Lung (tissue), 12 donors: ENCODE results near the gene PCSK6. TPM values are rescaled to one million over a fixed set of nuclear protein-coding genes. Genes with fewer than 3 reads are reported as not detected.

Source experiments
- ATAC-seq: fragments of 200-7000 bp; cut with Tn5 transposase; one replicate; pipeline ENCODE4 v1.9.1; 2020; ENCODE audit warnings: moderate number of reproducible peaks; ENCODE audit not compliant: insufficient read depth, low FRiP score
- DNase-seq, 3 donors: peaks; one replicate each; pipeline ENCODE4 v3.0.0-alpha.2; 2013 to 2017
- H3K27ac ChIP-seq, 2 donors: one replicate each; pipeline ENCODE4 v1.5.1; 2013; ENCODE audit warnings: mild to moderate bottlenecking in 2 of 2, moderate library complexity in 2 of 2, control low read depth in 1 of 2, inconsistent platforms in 1 of 2, low read depth in 1 of 2, low read length in 1 of 2
- H3K27me3 ChIP-seq, 3 donors: one replicate each; pipeline ENCODE4 v1.5.1; 2013; ENCODE audit warnings: low read length in 2 of 3; ENCODE audit not compliant: control insufficient read depth in 3 of 3, insufficient read depth in 3 of 3
- H3K36me3 ChIP-seq, 4 donors: one replicate each; pipeline ENCODE4 v1.5.1; 2013; ENCODE audit warnings: low read length in 4 of 4, mild to moderate bottlenecking in 1 of 4, moderate library complexity in 1 of 4; ENCODE audit not compliant: control insufficient read depth in 4 of 4, insufficient read depth in 4 of 4
- H3K4me1 ChIP-seq, 5 donors: one replicate each; pipeline ENCODE4 v1.5.1; 2013; ENCODE audit warnings: low read length in 5 of 5, mild to moderate bottlenecking in 2 of 5, moderate library complexity in 1 of 5; ENCODE audit not compliant: control insufficient read depth in 5 of 5, insufficient read depth in 5 of 5
- H3K4me3 ChIP-seq: one replicate; pipeline ENCODE4 v1.5.1; 2013; ENCODE audit warnings: mild to moderate bottlenecking, control low read depth, moderate library complexity
- H3K9ac ChIP-seq, 2 donors: one replicate each; pipeline ENCODE4 v1.5.1; 2013; ENCODE audit warnings: low read length in 2 of 2, control low read depth in 1 of 2; ENCODE audit not compliant: insufficient read depth in 1 of 2
- H3K9me3 ChIP-seq, 4 donors: one replicate each; pipeline ENCODE4 v1.5.1; 2013; ENCODE audit warnings: low read length in 3 of 4, mild to moderate bottlenecking in 1 of 4, moderate library complexity in 1 of 4; ENCODE audit not compliant: control insufficient read depth in 4 of 4, insufficient read depth in 3 of 4
- CTCF ChIP-seq: IDR thresholded peaks from 2 replicates; pipeline ENCODE4 v1.5.1; 2012; ENCODE audit warnings: mild to moderate bottlenecking; ENCODE audit errors: control extremely low read depth, extremely low read depth
- WGBS, 2 donors: extraction: QIAGEN DNeasy Blood & Tissue Kit; methylation state at CpG; one replicate each; pipeline ENCODE4 v1.1.7; 2013; 5-methylcytosine and 5-hydroxymethylcytosine counted together
- polyA plus RNA-seq, 2 donors: library from polyadenylated mRNA; stranded (reverse); fragments of 200-250 nt; gene quantifications; one replicate each; pipeline ENCODE4 v1.2.1, GENCODE V29; 2013
- total RNA-seq, 2 donors: library from RNA; depleted of rRNA in 1 of 2; stranded (reverse); fragments of >200 nt in 1 of 2; gene quantifications; one replicate each; pipeline ENCODE4 v1.2.1, GENCODE V29; 2014 to 2021
- donor health status: control.
- donor health status: control.
- donor health status: Bipolar disorder and iron deficiency.
- donor health status: healthy.
- donor health status: DM: yes; HTN: yes; CAD: no.

PCSK6 gene
- total and polyA plus RNA-seq, 4 donors: 4.6 to 41.0 (median 8.4) TPM

- 82 to 86% methylated on average over 14 of the region's 14 CpGs for WGBS, 2 donors
- no peak for TF ChIP-seq CTCF
- no peak for ATAC-seq
- H3K27me3 ChIP-seq: no peaks in the 10 kb centered on the region
- H3K4me3 ChIP-seq: no peak overlapping the region
- no peak overlapping the region for H3K9ac ChIP-seq
- peaks cover 0 to 21% (median 7%) of the 10 kb centered on the region in 5 donors for H3K4me1 ChIP-seq
- no peak overlapping the region for H3K27ac ChIP-seq
- H3K9me3 ChIP-seq: no peaks in the 10 kb centered on the region
- no peaks in the 10 kb centered on the region for H3K36me3 ChIP-seq
- no peak for DNase-seq
These were observed 9.4 kb upstream of the PCSK6 start for GRCh38 chr15:101498717-101499480.

GRCh38 chr15:101498076-101498716 lies 8.7 kb upstream of the PCSK6 start:
- Histone ChIP-seq H3K9me3 (no peaks in the 10 kb centered on the region), H3K27me3 (no peaks in the 10 kb centered on the region), H3K4me1 (peaks cover 0 to 21% (median 7%) of the 10 kb centered on the region in 5 donors), H3K27ac (no peak overlapping the region), H3K36me3 (no peaks in the 10 kb centered on the region), H3K4me3 (no peak overlapping the region), H3K9ac (no peak overlapping the region)
- 88 to 91% methylated on average over 9 of the region's 9 CpGs for WGBS, 2 donors
- ATAC-seq: no peak
- DNase-seq: no peak
- no peak for TF ChIP-seq CTCF

- H3K4me1 ChIP-seq: peaks cover 0 to 27% (median 7%) of the 10 kb centered on the region in 5 donors
- TF ChIP-seq CTCF: no peak
- H3K27ac ChIP-seq: no peak overlapping the region
- no peaks in the 10 kb centered on the region for H3K9me3 ChIP-seq
- no peak for DNase-seq
- H3K4me3 ChIP-seq: no peak overlapping the region
- H3K36me3 ChIP-seq: no peaks in the 10 kb centered on the region
- no peak for ATAC-seq
- 84 to 94% methylated on average over 20 of the region's 20 CpGs for WGBS, 2 donors
- no peaks in the 10 kb centered on the region for H3K27me3 ChIP-seq
- H3K9ac ChIP-seq: no peak overlapping the region
These were observed 8.1 kb upstream of the PCSK6 start for GRCh38 chr15:101497484-101498034.
